ENCODE data around the gene RNASE13.

GRCh38 chr14:21026988-21027315, 7.7 kb downstream of the RNASE13 start:
- TF ChIP-seq CTCF (conservative IDR thresholded peaks at IDR 0.05; ENCODE audit: low read depth, low read length) = no peak
- TF ChIP-seq EZH2 (IDR thresholded peaks at IDR 0.05; ENCODE audit: borderline replicate concordance, low read depth, low read length, poor library complexity, severe bottlenecking) = no peak
